GM21360 (cell line): ENCODE data around the gene DLGAP4.

Source experiments
- ATAC-seq: cut with Tn5 transposase; IDR thresholded peaks from one replicate; pipeline ENCODE4 v1.9.1; 2021; ENCODE audit warnings: mild to moderate bottlenecking, moderate library complexity; ENCODE audit not compliant: unreplicated experiment

Gene DLGAP4

GRCh38 chr20:36574366-36575135 lies 268.4 kb downstream of the DLGAP4 start:
- no peak for ATAC-seq

DNA sequence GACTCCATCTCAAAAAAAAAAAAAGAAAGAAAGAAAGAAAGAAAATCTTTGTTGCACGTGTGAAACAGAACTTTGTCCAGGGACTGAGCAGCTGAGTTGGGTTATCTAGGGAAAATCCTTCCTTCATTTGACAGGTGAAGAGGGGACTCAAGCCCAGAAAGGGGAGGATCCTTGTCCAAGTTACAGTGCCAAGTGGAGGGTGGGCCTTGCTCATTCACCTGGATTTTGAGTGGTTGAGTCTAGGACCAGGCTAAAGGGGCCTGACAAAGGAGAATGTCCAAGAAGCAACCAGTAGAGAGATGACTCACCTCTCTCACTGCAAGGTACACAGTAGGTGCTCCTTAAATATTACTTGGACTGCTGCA lies 269.9 kb downstream of the DLGAP4 start:
- no peak for ATAC-seq
